GM12878 (cell line): ENCODE results near the gene JPT1. TPM values are rescaled to one million over a fixed set of nuclear protein-coding genes. Genes with fewer than 3 reads are reported as not detected.

ENCODE experiments used
- ATAC-seq: fragments of 200-7000 bp; cut with Tn5 transposase; 3 replicates; pipeline ENCODE4 v1.9.1; 2020; ENCODE audit warnings: mild to moderate bottlenecking, moderate library complexity
- Bru-seq: library from RNA; stranded (reverse); fragments of 400-500 nt; gene quantifications from one replicate; lab custom pipeline; 2021; lab: Mats Ljungman, UMichigan
- BruChase-seq, 2 experiments: library from RNA; stranded (reverse); fragments of 400-500 nt; gene quantifications; one replicate each; lab custom pipeline; 2021; lab: Mats Ljungman, UMichigan
- BruUV-seq: library from RNA; stranded (reverse); fragments of 400-500 nt; replicated peaks from 2 replicates; lab custom pipeline; 2021; lab: Mats Ljungman, UMichigan
- CTCF ChIA-PET: fragments of 300-600 bp; sonication (Branson Sonifier 250); formaldehyde crosslinking; extraction: SDS; loops from one replicate; lab custom pipeline; 2021; ENCODE audit warnings: inconsistent platforms; lab: Yijun Ruan, JAX
- POLR2A ChIA-PET: fragments of 350-600 bp; formaldehyde crosslinking; extraction: SDS; loops from one replicate; lab custom pipeline; 2021; ENCODE audit warnings: inconsistent platforms; lab: Charles Lee
- RAD21 ChIA-PET: fragments of 300-600 bp; sonication (Branson Sonifier 250); formaldehyde crosslinking; loops from one replicate; lab custom pipeline; 2023; ENCODE audit warnings: antibody characterized with exemption; ENCODE audit not compliant: unreplicated experiment; lab: Charles Lee
- SMC1A ChIA-PET: fragments of 300-600 bp; sonication (Branson Sonifier 250); formaldehyde crosslinking; loops from one replicate; lab custom pipeline; 2023; ENCODE audit not compliant: unreplicated experiment, uncharacterized antibody; lab: Charles Lee
- DNase-seq: peaks from one replicate; pipeline ENCODE4 v3.0.0-alpha.2; 2011; ENCODE audit warnings: low read depth, low spot score
- FAIRE-seq: peaks from 3 replicates; lab custom pipeline; 2011; peaks lifted over from hg19 to GRCh38; lab: Jason Lieb, UNC
- H2AFZ ChIP-seq: 2 replicates; pipeline ENCODE4 v1.6.0; 2011; ENCODE audit warnings: low read depth, low read length, control low read depth; ENCODE audit not compliant: control insufficient read depth
- H3K27ac ChIP-seq: 2 replicates; pipeline ENCODE4 v1.5.1; 2011; ENCODE audit warnings: control low read depth; ENCODE audit not compliant: control insufficient read depth, insufficient read depth
- H3K27me3 ChIP-seq, 2 experiments: replicated peaks in 1 of 2; 2 replicates each; pipeline versions ENCODE4 v1.6.0 to v1.6.1; 2011; ENCODE audit warnings: low read length in 1 of 2; ENCODE audit not compliant: control insufficient read depth in 2 of 2, insufficient read depth in 2 of 2
- H3K36me3 ChIP-seq, 2 experiments: 2 replicates each; pipeline ENCODE4 v1.5.1; 2011; ENCODE audit warnings: low read length in 1 of 2; ENCODE audit not compliant: control insufficient read depth in 2 of 2, insufficient read depth in 2 of 2
- H3K4me1 ChIP-seq: 2 replicates; pipeline ENCODE4 v1.6.1; 2011; ENCODE audit warnings: mild to moderate bottlenecking, low read length, moderate library complexity, mixed read lengths; ENCODE audit not compliant: control insufficient read depth, insufficient read depth
- H3K4me2 ChIP-seq: 2 replicates; pipeline ENCODE4 v1.6.0; 2011; ENCODE audit warnings: control low read depth; ENCODE audit not compliant: control insufficient read depth, insufficient read depth
- H3K4me3 ChIP-seq: fragments of 200-600 bp; sonication (generic); 2 replicates; pipeline ENCODE4 v1.5.1; 2016
- H3K79me2 ChIP-seq: 2 replicates; pipeline ENCODE4 v1.6.0; 2011; ENCODE audit warnings: low read length; ENCODE audit not compliant: control insufficient read depth, insufficient read depth
- H3K9ac ChIP-seq: 2 replicates; pipeline ENCODE4 v1.8.0; 2011; ENCODE audit warnings: low read length, control low read depth, mixed read lengths; ENCODE audit not compliant: control insufficient read depth, insufficient read depth
- H3K9me3 ChIP-seq: replicated peaks from 3 replicates; pipeline ENCODE4 v1.5.1; 2011; ENCODE audit warnings: mild to moderate bottlenecking, low read length; ENCODE audit not compliant: control insufficient read depth, insufficient read depth
- H4K20me1 ChIP-seq: 2 replicates; pipeline ENCODE4 v1.6.0; 2011; ENCODE audit not compliant: control insufficient read depth, insufficient read depth
- BHLHE40 ChIP-seq, 2 experiments: fragments of 450-650 bp in 1 of 2; IDR thresholded peaks; 2 replicates each; pipeline ENCODE4 v1.6.1; 2011 to 2017; ENCODE audit warnings: low read depth in 2 of 2, borderline replicate concordance in 1 of 2, improper control_type of control experiment in 1 of 2, low read length in 1 of 2, mild to moderate bottlenecking in 1 of 2
- CBX3 ChIP-seq: fragments of 200-600 bp; sonication (generic); IDR thresholded peaks from 2 replicates; pipeline ENCODE4 v1.6.1; 2016; ENCODE audit warnings: low read depth, borderline replicate concordance
- CEBPB ChIP-seq, 2 experiments: fragments of 150-350 bp in 1 of 2; IDR thresholded peaks; 2 replicates each; pipeline ENCODE4 v1.6.1; 2012 to 2014; ENCODE audit warnings: low read depth in 2 of 2, low read length in 2 of 2, borderline replicate concordance in 1 of 2, inconsistent platforms in 1 of 2
- CHD1 ChIP-seq: IDR thresholded peaks from 2 replicates; pipeline ENCODE4 v1.6.1; 2012; ENCODE audit warnings: low read depth, low read length, improper control_type of control experiment
- CHD2 ChIP-seq: IDR thresholded peaks from 2 replicates; pipeline ENCODE4 v1.6.1; 2011; ENCODE audit warnings: low read depth, low read length, improper control_type of control experiment, borderline replicate concordance
- FOXK2 ChIP-seq: fragments of 450-650 bp; IDR thresholded peaks from 2 replicates; pipeline ENCODE4 v1.6.1; 2017; ENCODE audit warnings: mild to moderate bottlenecking, moderate library complexity
- MTA3 ChIP-seq: IDR thresholded peaks from 2 replicates; pipeline ENCODE4 v1.6.1; 2012; ENCODE audit warnings: low read length, inconsistent platforms, borderline replicate concordance
- NFYA ChIP-seq: IDR thresholded peaks from 2 replicates; pipeline ENCODE4 v1.6.1; 2011; ENCODE audit warnings: low read depth, mild to moderate bottlenecking, low read length, improper control_type of control experiment, borderline replicate concordance
- PAX8 ChIP-seq: fragments of 450-650 bp; IDR thresholded peaks from 2 replicates; pipeline ENCODE4 v1.6.1; 2017; ENCODE audit warnings: mild to moderate bottlenecking, moderate library complexity
- POLR2A ChIP-seq: IDR thresholded peaks from 2 replicates; pipeline ENCODE4 v1.6.1; 2011; ENCODE audit warnings: low read depth, mild to moderate bottlenecking, low read length
- RAD21 ChIP-seq: IDR thresholded peaks from 2 replicates; pipeline ENCODE4 v1.6.1; 2011; ENCODE audit warnings: mild to moderate bottlenecking, low read depth, low read length, moderate library complexity; ENCODE audit not compliant: insufficient read depth
- SMARCA5 ChIP-seq: fragments of 450-650 bp; IDR thresholded peaks from 2 replicates; pipeline ENCODE4 v1.6.1; 2017; ENCODE audit warnings: mild to moderate bottlenecking
- SRF ChIP-seq, 2 experiments: IDR thresholded peaks; 2 replicates each; pipeline ENCODE4 v1.6.1; 2011; ENCODE audit warnings: low read depth in 2 of 2, low read length in 2 of 2, mild to moderate bottlenecking in 1 of 2, moderate library complexity in 1 of 2
- STAT1 ChIP-seq: fragments of 450-650 bp; conservative IDR thresholded peaks from 2 replicates; pipeline ENCODE4 v1.6.1; 2014; ENCODE audit warnings: antibody characterized with exemption, mild to moderate bottlenecking
- WRNIP1 ChIP-seq: IDR thresholded peaks from 2 replicates; pipeline ENCODE4 v1.6.1; 2011; ENCODE audit warnings: low read depth, low read length, improper control_type of control experiment, borderline replicate concordance
- WGBS: methylation state at CpG from one replicate; pipeline ENCODE4 v1.1.6; 2016; ENCODE audit warnings: low lambda C conversion rate; ENCODE audit not compliant: insufficient replicate concordance, insufficient coverage; ENCODE audit errors: missing lambda C conversion rate; 5-methylcytosine and 5-hydroxymethylcytosine counted together
- in situ Hi-C: fragments of 300-500 bp; cut with MboI; formaldehyde crosslinking; loops from 9 replicates; pipeline ENCODE4 v1.14.3; 2018; ENCODE audit warnings: mixed read lengths
- intact Hi-C: fragments of 100-400 bp; cut with micrococcal nuclease; formaldehyde crosslinking; loops from one replicate; pipeline ENCODE4 v1.14.2; 2022; ENCODE audit not compliant: unreplicated experiment
- long read RNA-seq, 2 experiments: library from polyadenylated mRNA; unstranded; transcript quantifications; one replicate each; pipeline ENCODE4 v2.0.0, GENCODE V29; 2019 to 2020
- polyA minus RNA-seq, 3 experiments: library from RNA; depleted of rRNA, polyadenylated mRNA; stranded (reverse); fragments of >200 nt; gene quantifications; 2 replicates each; pipeline ENCODE4 v1.2.3, GENCODE V29; 2011
- polyA plus RNA-seq, 11 experiments: library from polyadenylated mRNA; depleted of rRNA in 4 of 11; unstranded in 6 of 11; stranded (reverse) in 5 of 11; fragments of >200 nt; fragmentation: Nextera tagmentation in 4 of 11; fragmentation: Illumina TruSeq in 1 of 11; extraction: Ambion mirVana in 4 of 11; extraction: Trizol in 1 of 11; gene quantifications; 1 replicate in 1 of 11; 2 replicates in 10 of 11; pipeline versions ENCODE4 v1.2.1 to v1.2.3, GENCODE V29; 2011 to 2016; ENCODE audit warnings: inconsistent platforms in 2 of 11, missing spikeins in 2 of 11, low read depth in 1 of 11
- total RNA-seq, 4 experiments: library from RNA; depleted of rRNA in 3 of 4; stranded (reverse); fragments of >200 nt in 3 of 4; fragmentation: Illumina TruSeq in 1 of 4; extraction: Trizol in 1 of 4; gene quantifications; 2 replicates each; pipeline versions ENCODE4 v1.2.1 to v1.2.3, GENCODE V29; 2013 to 2021
- TF ChIP-seq, protein P1 (sequence below): fragments of 450-650 bp; IDR thresholded peaks from 2 replicates; pipeline ENCODE4 v1.6.1; 2018; ENCODE audit warnings: mild to moderate bottlenecking, low read depth, moderate library complexity; ENCODE audit not compliant: partially characterized antibody

The JPT1 gene
- 43.4 and 56.9 TPM in 2 replicates for total RNA-seq (2013; cell fraction: nucleolus; rRNA removed)
- 150 and 158 TPM in 2 replicates for total RNA-seq (2014; rRNA removed)
- total RNA-seq (2014; rRNA removed; fragmentation: Illumina TruSeq; extraction: Trizol): 324 and 357 TPM in 2 replicates
- total RNA-seq (2021): 316 and 327 TPM in 2 replicates
- polyA plus RNA-seq (2011; ENCODE audit: low read depth): 208 TPM
- polyA plus RNA-seq (2011; rRNA removed): 79.7 and 112 TPM in 2 replicates
- 288 and 290 TPM in 2 replicates for polyA plus RNA-seq (2011; cell fraction: cytosol; rRNA removed)
- polyA plus RNA-seq (2011; cell fraction: nucleus; rRNA removed): 199 and 203 TPM in 2 replicates
- 277 and 284 TPM in 2 replicates for polyA plus RNA-seq (2012)
- 101 and 318 TPM in 2 replicates for polyA plus RNA-seq (2014; fragmentation: Illumina TruSeq; extraction: Trizol)
- 100 to 1,000 TPM in 1 of 2 experiments, 10 to 100 TPM in 1; 95.9 to 140 TPM for polyA plus RNA-seq (2014; fragmentation: Nextera tagmentation; extraction: Ambion mirVana)
- 339 and 341 TPM in 2 replicates for polyA plus RNA-seq (2014; rRNA removed)
- polyA plus RNA-seq (2016; fragmentation: Nextera tagmentation; extraction: Ambion mirVana): 100 to 1,000 TPM; 648 to 651 TPM
- 39.5 and 98.5 TPM in 2 replicates for polyA minus RNA-seq (2011; rRNA and poly(A)+ RNA removed)
- 111 and 140 TPM in 2 replicates for polyA minus RNA-seq (2011; cell fraction: cytosol; rRNA and poly(A)+ RNA removed)
- polyA minus RNA-seq (2011; cell fraction: nucleus; rRNA and poly(A)+ RNA removed): 46.9 and 65.1 TPM in 2 replicates
- percentile 87 among the genes with signal in this experiment for Bru-seq, nascent RNA
- BruChase-seq, experiment 1, labeled RNA remaining after a 6-hour chase: percentile 88 among the genes with signal in this experiment
- BruChase-seq, experiment 2, labeled RNA remaining after a 2-hour chase: percentile 82 among the genes with signal in this experiment
- long read RNA-seq, experiment 1, partial matches to known transcripts: 0 of 3 reads
- long read RNA-seq, experiment 1, other reads (novel, unspliced or antisense): 3 of 3 reads
- long read RNA-seq, experiment 2, partial matches to known transcripts: 1 of 14 reads
- long read RNA-seq, experiment 2, other reads (novel, unspliced or antisense): 10 of 14 reads

GRCh38 chr17:75154195-75155106 lies at the start of gene JPT1:
Gene JPT1, minus strand, starts transcription at chr17:75154512. Its CDS starts 115 bp downstream, at chr17:75154397.
- BruUV-seq: no TSS peak
- SMC1A ChIA-PET: interaction anchor here (0.6 to 1.5 kb wide), 5 partner anchors 15 to 151 kb away, joined by 3 to 8 read pairs (median 3); no protein-coding TSS in a partner anchor
- in situ Hi-C loops: no loop called here
- H3K27ac ChIP-seq: peak within 1 kb of the TSS; percentile 90
- peak within 1 kb of the TSS; percentile 95 for H2AFZ ChIP-seq
- FAIRE-seq (peak; percentile 95), ATAC-seq (peak; percentile 98), DNase-seq (peak; percentile 97)
- no peaks in the 10 kb centered on the region for H3K36me3 ChIP-seq
- H3K4me3 ChIP-seq: peak within 1 kb of the TSS; percentile 90
- WGBS: 3% methylated on average over 48 of the region's 67 CpGs
- H3K9ac ChIP-seq: peak within 1 kb of the TSS; percentile 91
- intact Hi-C loops: no loop called here
- no peaks in the 10 kb centered on the region for H3K9me3 ChIP-seq
- H4K20me1 ChIP-seq: no peaks in the 10 kb centered on the region
- POLR2A ChIA-PET: interaction anchor here (0.5 to 1.1 kb wide), 12 partner anchors 9 to 186 kb away, joined by 3 to 6 read pairs (median 3); no protein-coding TSS in a partner anchor
- no peaks in the 10 kb centered on the region for H3K27me3 ChIP-seq
- peaks cover 6% of the 10 kb centered on the region for H3K4me1 ChIP-seq
- peak within 1 kb of the TSS; percentile 91 for H3K4me2 ChIP-seq
- H3K79me2 ChIP-seq: peaks cover 48% of the 10 kb centered on the region
- CTCF ChIA-PET: interaction anchor here (0.9 to 1.4 kb wide), 5 partner anchors 16 to 47 kb away, joined by 3 to 9 read pairs (median 4); no protein-coding TSS in a partner anchor
- RAD21 ChIA-PET: no interaction called here
- TF ChIP-seq WRNIP1 (0 out of 2 replicates have a peak, but pooled peaks have one; percentile 19), STAT1 (peak; percentile 78; the same call in 1 of the 2 replicates), SRF (IDR thresholded peaks at IDR 0.05; ENCODE audit: low read depth in 2 of 2, low read length in 2 of 2) (no peak), CHD2 (peak; percentile 95), CEBPB (IDR thresholded peaks at IDR 0.05; ENCODE audit: borderline replicate concordance in 1 of 2, low read depth in 2 of 2, low read length in 2 of 2) (no peak), MTA3 (0 out of 2 replicates have a peak, but pooled peaks have one; percentile 43), BHLHE40 (IDR thresholded peaks at IDR 0.05; ENCODE audit: borderline replicate concordance in 1 of 2, low read depth in 2 of 2, low read length in 1 of 2) (peak; percentile 31 to 57; a peak in 2 of 4 replicates), NFYA (peak; percentile 70; the same call in 1 of the 2 replicates), FOXK2 (no peak), SMARCA5 (peak; percentile 60; the same call in 1 of the 2 replicates), PAX8 (no peak), CHD1 (peak; percentile 78; the same call in 1 of the 2 replicates), CBX3 (no peak), POLR2A (peak; percentile 99), RAD21 (no peak)
- TF ChIP-seq, protein P1, sequence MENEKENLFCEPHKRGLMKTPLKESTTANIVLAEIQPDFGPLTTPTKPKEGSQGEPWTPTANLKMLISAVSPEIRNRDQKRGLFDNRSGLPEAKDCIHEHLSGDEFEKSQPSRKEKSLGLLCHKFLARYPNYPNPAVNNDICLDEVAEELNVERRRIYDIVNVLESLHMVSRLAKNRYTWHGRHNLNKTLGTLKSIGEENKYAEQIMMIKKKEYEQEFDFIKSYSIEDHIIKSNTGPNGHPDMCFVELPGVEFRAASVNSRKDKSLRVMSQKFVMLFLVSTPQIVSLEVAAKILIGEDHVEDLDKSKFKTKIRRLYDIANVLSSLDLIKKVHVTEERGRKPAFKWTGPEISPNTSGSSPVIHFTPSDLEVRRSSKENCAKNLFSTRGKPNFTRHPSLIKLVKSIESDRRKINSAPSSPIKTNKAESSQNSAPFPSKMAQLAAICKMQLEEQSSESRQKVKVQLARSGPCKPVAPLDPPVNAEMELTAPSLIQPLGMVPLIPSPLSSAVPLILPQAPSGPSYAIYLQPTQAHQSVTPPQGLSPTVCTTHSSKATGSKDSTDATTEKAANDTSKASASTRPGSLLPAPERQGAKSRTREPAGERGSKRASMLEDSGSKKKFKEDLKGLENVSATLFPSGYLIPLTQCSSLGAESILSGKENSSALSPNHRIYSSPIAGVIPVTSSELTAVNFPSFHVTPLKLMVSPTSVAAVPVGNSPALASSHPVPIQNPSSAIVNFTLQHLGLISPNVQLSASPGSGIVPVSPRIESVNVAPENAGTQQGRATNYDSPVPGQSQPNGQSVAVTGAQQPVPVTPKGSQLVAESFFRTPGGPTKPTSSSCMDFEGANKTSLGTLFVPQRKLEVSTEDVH: no peak
